AML-193 (cell line): ENCODE results near the gene TRAF1.

Source experiments
- DNase-seq, 2 experiments: peaks; one replicate each; lab custom pipeline; 2025; lab: John Stamatoyannopoulos, UW

TRAF1 gene

DNA sequence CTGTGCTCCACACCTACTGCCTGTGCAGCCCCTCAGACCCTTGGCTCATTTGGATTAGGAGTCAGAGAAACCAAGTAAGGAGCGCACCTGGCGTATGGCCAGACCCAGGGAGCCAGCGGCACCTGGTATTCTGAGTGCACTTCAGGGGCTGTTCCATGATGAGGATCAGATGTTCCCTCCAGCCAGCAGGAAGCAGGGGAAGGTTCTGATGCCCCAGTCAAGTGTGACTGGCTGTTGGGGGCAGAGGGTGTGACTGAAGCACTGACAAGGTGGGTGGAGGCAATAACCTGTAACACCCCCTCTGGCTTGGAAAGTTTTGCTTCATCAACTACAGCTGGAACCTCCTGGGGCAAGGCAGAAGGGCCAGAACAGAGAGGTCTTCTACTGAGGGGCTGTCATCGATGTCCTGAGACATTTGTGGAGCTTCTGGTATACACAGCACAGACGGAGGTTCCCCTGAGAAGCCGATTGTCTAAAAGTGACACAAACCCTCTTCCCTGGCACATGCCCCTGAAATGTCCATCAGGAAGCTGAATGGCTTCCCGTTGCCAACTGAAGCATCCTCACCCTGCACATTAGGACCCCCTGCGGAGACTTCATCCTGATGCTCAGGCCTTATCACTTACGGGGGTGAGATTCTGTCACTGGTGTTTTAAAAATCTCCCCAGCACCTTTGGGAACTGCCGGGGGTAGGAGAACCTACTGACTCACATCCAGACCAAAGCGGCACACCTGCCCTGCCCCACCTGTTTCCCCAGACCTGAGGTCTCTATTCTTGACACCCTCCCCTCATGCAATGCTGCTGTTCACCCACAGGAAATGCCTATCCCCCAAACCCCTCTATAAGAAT is 21.1 kb downstream of the TRAF1 start:
- DNase-seq: no peak

DNA sequence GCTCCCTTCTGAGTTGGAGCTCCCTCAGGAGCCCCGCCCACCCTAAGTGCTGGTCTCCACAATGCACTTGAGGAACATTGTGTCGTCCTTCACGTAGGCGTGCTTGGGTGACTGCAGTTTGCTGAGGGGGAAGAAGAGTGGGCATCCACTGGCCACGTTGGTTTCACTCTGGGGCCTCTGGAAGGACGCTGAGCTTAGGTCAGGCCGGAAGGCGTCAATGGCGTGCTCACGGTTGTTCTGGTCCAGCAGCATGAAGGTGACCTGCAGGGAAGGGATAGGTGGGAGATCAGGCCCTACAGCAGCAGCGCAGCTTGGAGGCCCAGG is 21.7 kb downstream of the TRAF1 start:
- no peak for DNase-seq

DNA sequence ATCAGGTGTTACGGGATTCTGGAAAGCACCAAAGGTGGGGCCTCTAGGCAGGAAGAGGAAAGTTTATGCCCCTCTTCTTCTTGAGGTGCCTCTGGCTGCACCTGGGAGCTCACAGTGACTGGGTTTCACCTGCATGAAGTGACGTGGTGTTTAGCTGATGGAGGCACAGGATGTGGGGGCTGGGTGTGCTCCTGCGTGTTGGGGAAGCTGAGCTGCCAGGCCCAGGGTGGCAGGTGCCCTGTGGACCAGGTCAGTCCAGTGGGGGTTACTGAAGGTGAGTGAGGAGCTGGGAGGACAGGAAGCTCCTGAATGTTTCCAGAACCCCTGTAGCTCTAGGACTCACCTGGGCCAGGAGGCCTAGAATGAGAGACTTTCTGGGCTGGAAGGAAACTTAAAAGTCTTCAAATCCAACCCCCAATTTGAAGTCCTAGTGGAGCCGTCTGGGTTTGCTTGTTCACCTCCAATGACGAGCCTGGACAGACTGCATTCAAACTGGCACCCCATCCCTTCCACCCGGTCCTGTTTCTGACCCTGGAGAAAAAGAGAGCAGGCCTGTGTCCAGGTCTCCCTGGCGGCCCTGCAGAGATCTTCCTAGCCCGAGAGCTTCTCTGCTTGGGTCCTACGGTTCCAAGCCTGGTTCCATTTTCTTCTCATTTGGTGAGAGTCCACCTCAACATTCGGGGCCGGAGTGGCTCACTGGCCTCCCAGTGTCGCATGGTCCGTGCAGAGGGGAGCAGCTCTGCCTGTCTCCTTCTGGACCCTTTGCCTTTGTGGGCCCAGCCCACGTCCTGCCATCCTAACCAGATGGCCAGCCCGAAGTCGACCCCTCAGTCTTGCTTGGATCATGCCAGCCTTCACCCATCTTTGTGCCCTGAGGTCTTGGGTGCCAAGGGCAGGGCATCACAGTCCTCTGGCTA is 22.3 kb downstream of the TRAF1 start:
- DNase-seq: no peak

DNA sequence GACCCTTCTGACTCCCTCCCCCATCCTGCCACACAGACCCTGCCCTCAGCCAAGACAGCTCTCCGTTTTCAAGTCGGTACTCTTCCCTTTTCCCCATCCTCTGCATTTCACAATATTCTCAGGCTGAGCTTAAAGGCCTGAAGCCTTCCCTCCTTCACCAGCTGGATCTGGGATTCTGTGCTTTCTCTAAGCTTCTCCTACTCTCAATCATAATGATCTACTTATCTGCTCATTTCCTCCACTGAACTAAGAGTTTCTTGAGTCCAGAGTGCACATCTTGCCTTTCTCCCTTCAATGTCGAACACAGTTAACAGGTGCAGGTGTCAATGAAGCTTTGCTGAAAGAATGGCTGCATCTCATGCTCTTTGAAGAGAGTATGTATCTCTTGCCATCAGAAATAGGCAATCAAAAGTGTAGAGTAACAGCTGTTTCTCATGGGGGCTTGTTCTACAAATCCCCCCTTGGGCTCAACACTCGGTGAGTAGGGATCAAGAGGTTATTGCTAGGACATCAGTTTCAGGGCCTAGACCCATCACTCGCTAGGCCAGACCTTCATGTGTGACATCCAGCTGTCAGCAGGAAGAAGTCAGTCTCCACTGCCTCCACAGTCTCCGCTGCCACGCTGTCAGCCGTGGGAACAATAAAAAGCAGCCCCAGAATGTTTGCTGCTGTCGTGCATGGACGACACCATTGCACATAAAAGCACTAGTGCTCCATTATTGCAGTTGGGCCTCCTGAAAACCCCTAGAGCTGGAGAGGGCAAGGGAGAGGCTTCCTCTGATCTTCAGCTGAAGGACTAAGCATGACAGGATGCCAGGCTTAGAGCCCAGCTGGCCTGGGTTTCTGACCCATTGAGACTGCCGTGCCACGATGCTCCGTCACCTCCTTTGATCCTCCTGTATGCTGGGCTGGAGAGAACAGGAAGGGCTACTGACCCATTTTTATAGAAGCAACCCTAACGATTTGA is 23.7 kb downstream of the TRAF1 start:
- DNase-seq: no peak

DNA sequence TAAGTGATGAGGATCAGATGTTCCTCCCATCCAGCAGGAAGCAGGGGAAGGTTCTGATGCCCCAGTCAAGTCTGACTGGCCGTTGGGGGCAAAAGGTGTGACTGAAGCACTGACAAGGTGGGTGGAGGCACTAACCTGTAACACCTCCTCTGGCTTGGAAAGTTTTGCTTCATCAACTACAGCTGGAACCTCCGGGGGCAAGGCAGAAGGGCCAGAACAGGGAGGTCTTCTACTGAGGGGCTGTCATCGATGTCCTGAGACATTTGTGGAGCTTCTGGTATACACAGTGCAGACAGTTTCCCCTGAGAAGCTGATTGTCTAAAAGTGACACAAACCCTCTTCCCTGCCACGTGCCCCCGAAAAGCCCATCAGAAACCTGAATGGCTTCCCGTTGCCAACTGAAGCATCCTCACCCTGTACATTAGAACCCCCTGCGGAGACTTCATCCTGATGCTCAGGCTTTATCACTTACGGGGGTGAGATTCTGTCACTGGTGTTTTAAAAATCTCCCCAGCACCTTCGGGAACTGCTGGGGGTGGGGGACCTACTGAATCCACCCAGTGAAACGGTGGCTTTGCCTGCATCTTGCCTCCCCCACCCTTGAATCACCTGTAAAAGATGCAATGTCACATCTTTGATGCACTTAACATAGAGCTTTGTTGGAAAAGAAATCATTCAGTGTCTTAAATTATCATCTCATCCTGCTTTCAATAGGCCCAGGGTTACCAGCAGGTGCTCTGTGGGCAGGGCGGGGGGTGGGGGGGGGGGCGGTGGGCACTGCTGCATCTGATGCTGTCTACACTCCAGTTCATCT is 24.6 kb downstream of the TRAF1 start:
- no peak for DNase-seq

DNA sequence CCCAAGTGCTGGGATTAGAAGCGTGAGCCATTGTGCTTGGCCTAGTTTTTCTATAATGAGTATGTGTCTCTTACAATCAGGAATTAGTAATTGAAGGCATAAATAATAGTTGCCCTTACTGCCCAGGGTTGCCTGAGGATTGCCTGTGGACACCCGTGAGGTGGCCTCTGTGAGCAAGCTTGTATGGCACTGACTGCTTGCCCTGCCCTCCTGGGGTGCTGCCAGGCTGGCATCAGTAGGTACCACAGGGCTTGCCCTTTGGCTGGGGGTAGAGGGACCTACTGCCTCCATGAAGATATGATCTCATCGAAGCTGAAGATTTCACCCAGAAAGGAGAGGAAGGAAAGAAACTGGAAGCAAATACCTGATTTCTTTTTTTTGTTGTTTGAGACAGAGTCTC is 25.8 kb downstream of the TRAF1 start:
- DNase-seq: no peak

DNA sequence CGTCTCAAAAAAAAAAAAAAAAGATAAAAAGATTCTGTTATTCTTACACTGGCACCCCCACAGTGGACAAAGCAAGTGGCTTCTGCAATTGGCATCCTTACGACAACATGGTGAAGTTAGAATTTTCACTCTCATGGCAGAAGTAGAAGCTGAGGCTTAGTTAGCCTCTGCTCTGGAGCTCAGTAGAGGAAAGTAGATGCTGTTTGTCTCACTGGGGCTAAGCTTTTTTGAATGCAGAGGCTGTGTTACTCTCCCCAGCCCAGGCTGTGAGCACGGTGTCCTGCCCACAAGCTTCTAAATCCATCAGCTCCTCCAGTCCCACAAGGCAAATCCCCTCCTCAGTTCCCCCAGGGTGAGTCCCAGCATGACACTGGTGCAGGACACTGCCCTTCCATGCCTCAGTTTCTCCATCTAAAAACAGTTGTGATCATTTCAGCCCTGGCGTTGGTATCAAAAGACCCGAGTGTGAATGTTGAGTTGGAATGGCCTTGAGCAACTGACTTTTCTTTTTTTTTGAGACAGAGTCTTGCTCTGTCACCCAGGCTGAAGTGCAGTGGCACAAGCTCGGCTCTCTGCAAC is 27.0 kb downstream of the TRAF1 start:
- no peak for DNase-seq

DNA sequence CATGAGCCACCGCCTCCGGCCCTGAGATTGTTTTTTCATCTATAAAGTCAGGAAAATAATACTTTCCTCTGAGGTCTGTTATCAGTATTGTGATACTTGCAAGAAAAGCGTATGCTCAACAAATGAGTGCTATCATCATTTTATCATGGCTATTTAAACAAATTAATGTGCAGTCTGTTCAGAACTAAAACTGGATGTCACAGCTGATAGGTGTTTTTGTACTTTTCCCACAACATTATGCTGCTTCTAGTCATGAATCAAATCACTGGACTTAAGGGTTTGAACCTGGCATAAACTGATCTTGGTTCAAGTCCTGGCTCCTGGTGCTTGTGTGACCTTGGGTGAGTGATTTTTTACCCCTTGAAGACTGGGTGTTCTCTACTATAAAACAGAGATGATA is 28.2 kb downstream of the TRAF1 start:
- DNase-seq: no peak

DNA sequence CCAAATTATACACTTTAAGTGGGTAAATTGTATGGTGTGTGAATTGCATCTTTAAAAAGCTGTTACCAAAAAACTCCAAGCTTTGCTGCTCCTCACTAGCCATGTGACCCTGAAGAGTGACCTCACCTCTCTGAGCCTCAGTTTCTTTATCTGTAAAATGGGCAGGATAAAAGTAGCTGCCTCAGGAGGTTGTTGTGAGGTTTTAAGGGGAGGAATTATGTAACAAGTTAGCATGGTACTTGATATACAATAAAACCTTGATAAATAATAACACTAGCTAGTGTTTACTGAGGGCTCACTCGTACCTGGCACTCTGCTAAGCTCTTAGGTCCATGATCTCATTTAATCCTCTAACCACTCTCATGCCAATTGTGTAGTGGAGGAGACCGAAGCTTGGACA is 30.6 kb downstream of the TRAF1 start:
- no peak for DNase-seq

DNA sequence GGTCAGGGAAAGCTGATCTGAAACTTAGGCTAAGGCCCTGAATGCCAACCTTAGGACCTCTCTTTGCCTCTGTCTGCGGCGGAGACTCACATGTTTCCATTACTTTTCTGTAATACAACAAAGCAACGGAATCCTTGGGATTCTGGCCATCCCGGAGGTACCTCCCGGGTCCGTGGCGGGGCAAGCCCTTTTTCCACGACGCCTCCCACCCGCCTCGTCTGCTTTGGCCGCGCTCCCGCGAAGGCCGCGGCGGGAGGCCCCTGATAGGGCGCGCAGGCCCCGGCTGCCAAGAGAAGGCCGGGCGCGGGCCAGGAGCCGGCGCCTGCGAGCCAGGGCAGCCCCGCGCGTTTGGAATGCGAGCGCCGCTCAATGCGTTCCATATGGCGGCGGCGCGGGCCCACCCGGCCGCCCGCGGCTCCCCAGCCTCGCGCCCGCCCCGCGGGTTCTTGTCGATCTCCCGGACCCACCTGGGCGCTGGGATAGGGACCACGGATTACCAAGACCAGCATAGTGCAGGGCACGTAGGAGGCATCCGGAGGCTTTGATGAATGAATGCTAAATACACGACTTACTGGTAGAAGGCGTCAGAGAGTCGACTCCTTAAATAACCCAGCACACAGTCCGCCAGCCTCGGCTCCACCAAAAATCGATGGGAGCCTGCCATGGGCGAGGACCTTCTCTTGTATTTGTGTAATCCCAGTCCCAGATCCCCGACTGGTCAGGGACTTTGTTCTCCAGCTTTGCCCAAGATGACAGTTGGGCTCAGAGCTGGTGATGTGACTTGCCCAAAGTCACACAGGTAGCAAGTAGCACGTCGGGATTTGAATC is 32.1 kb downstream of the TRAF1 start:
- DNase-seq: no peak

DNA sequence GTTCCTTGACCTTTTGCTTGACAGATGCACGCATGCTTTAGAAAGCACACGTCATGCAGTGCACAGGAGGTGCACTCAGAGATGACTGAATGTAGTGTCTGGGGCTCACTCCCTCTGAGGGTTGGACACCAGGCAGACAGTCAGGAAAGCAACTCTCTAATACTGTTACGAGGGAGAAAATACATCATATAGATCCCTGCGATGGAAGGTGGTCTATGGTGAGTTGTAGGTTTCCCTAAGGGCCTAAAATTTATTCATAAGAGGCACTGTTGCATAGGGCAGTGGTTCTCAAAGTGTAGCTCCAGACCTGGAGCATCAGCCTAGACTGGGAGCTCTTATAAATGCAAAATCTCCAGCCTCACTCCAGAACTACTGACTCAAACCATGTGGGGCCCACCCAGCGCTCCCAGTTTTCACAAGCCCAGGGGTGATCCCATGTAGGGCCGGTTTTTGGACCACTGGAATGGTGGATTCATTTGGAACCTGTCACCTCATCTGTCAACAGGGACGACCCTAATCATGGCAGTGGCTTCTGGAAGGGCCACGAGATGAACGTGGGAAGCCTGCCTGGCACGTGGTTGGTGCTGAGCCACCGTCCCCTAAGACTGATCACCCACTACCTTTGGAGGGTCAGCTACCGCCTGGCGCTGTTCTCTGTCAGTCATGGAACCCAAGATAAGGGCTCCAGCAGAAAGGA is 32.8 kb downstream of the TRAF1 start:
- no peak for DNase-seq

DNA sequence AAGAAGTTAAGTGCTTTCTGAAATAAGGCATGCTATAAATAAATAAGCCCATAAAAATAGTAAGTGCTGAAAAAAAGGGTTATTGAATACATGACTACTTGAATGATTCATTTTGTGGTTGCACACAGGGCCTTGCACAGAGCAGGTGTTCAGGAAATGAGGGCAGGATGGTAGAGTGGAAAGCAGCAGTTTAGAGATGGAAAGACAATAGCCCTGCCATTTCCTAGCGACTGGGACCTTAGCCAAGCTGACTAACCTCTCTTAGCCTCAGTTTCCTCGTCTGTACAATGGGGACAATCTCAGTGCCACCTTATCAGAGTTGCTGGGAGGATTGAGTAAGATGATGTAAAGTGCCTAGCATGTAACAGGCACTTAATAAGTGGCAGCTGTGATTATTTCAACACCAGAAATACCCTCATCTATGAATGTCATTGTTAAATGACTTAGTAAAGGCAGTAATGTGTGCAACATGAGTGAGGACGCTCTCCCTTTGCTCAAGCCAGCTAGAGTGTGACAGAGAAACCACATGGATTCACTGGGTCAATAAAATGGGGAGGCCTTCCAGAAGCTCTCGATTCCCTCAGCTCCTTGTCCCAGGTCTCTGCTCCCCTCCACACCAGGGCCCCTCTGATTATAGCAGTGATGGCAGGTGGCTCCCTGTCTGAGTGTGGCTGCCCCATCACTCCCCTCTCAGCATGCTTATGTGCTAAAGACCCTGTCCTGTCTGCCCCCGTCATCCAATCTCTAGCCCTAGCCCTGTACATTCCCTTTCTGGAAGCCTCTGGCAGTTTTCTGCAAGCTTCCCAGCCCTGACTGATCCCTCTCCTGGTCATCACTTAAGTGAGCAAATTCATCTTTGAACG is 33.6 kb downstream of the TRAF1 start:
- DNase-seq: peak; percentile 44 to 59

DNA sequence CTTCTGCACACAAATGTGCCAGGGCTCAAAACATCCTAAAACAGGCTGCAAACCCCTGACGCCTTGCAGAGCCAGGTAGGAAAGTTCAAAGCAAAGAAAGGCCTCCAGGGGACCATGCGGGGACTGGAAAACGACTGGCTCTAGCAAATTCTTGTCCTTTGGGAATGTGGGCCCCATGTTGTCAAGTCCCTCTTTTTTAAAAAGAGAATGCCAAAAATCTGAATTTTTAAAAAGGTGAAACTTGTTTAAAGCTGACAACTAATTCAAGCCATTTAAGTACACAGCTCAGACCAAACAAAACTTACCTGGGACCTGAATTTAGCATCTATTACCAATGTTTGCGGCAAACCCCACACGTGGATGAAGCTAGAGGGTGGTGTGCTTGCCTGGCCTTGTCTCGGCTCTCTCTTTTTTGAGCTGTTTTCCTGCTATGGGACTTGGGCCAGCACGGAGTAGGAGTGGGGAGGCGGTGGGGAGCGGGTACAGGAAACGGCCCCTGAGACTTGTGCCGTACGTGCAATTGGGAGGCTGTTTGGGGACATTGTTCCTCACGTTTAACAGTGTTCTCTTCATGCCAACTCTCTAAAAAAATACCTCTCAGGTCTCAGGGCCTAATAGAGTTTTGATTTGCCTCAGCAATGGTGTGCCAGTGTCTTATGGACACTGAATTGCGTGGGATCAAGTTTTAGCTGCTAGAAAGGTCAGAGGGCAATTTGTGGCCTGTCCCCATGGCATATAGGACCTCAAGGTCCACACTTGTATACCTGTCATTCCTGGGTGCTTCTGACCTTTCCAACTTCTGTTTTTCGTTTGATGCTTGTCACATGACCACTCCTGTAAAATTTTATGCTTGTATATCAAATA is 34.5 kb downstream of the TRAF1 start:
- DNase-seq: no peak

DNA sequence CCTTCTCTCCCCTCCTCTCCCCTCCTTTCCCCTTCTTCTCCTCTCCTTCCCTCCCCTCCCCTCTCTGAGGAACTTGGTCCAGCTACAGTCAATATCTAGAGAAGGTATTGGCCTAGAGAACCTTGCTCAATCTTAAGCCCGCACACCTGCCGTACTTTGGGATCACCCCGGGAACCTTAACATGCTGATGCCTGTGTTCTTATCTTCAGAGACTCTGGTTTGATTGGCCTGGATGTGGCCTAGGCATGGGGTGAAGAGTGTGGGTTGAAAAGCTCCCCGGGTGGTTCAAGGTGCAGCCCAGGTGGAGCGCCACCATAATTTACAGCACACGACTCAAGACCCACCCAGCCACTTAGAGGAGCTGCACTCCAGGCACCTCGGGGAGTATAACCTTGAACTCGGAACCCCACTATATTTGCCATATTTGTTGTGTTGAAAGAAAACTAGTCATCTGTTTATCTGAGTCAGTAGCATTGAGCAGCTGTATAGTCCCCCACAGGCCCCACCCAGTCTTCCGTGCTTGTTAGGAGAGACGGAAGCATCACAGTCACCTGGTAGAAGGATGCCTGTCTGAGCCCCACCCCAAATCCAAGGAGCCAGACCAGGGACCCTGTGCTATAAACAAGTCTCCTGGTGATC is 35.2 kb downstream of the TRAF1 start:
- no peak for DNase-seq

DNA sequence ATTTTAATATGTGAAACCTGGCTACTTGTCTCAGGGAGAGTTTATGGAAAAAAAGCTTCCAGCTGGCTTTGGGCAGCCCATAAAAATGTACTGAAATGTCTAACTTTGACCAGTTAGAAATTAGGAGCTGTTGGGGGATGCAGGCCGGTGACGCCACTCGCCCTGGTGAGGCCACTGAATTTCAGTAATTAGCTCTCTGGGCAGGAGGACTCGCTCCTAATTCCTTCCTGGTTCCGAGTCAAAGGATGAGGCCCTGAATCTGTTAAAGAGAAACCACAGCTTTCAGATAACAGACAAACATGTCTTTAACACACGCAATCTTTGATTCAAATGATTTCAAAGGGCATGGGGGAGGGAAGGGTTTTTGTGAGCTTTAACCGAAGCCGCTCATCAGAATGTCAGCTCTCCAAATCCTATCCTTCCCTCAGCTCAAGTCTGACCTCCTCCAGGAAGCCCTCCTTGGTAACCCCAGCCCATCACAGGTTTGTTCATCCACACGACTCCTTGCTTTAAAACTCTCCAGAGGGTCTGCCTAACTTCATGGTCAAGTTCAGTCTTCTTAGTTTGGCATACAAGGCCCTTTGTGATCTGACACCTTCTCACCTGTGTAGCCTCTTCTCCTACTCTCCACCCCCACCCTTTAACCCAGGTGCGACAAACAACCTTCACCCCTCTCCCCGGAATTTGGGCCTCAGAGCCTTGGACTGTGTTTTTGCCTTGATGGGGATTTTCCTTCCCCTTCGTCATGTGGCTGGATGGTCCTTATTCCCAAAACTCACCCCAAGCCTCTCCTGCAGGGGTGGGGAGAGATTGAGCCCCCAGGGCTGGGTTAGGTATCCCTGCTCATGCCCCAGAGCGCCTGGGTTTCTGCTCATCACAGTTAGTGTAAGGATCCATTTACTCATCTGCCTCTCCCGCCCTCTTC is 36.0 kb downstream of the TRAF1 start:
- no peak for DNase-seq
